ENCODE measurements around the gene PLCZ1. TPM values are rescaled to one million over a fixed set of nuclear protein-coding genes. Genes with fewer than 3 reads are reported as not detected.
"Not testable (repeated sequence)": the region's sequence is repeated elsewhere in the genome, so short reads cannot be mapped to it uniquely, and the experiment has no call there.

The PLCZ1 gene, protein sequence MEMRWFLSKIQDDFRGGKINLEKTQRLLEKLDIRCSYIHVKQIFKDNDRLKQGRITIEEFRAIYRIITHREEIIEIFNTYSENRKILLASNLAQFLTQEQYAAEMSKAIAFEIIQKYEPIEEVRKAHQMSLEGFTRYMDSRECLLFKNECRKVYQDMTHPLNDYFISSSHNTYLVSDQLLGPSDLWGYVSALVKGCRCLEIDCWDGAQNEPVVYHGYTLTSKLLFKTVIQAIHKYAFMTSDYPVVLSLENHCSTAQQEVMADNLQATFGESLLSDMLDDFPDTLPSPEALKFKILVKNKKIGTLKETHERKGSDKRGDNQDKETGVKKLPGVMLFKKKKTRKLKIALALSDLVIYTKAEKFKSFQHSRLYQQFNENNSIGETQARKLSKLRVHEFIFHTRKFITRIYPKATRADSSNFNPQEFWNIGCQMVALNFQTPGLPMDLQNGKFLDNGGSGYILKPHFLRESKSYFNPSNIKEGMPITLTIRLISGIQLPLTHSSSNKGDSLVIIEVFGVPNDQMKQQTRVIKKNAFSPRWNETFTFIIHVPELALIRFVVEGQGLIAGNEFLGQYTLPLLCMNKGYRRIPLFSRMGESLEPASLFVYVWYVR
- not detected in 2 replicates for total RNA-seq

GRCh38 chr12:18737819-18738218 is at the start of gene PLCZ1, which contains the start of gene CAPZA3:
Gene PLCZ1 (minus strand): TSS chr12:18738012. CDS start chr12:18737371, 641 bp downstream.
Gene CAPZA3 (plus strand): TSS chr12:18738119. CDS start chr12:18738269, 150 bp downstream.
- Mint-ChIP-seq H3K36me3 (ENCODE audit: low read depth) (no peaks in the 10 kb centered on the region), H3K9me3 (no peaks in the 10 kb centered on the region), H3K27ac (no peak within 1 kb of the TSS), H3K4me1 (no peaks in the 10 kb centered on the region), H3K27me3 (no peaks in the 10 kb centered on the region), H3K4me3 (no peak within 1 kb of the TSS)
- no peak for DNase-seq
- intact Hi-C loops (cut with micrococcal nuclease), result no loop called here

- peaks cover 11% of the 10 kb centered on the region for H3K9me3 Mint-ChIP-seq
Measured at GRCh38 chr12:18785465-18785864, 47.7 kb upstream of the PLCZ1 start.

DNA sequence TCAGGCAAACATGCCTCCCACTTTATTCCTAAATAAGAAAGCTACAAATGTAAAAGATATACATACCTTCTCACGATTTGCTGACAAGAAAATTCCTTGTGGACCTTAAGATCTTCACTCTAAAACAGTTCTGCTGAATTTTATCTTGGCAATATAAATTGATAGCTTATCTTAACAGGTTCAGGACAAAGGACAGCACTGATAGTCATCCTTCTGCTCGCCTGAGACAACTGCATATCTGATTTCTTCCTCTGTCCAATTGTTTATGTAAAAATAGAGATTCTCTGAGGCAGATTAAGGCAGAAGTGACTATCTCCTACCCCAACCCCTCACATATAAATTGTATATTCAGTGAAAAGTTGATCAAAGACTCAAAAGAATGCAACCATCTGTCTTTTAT is 45.0 kb upstream of the PLCZ1 start:
- no peaks in the 10 kb centered on the region for H3K4me1 Mint-ChIP-seq
- H3K27me3 Mint-ChIP-seq, result no peaks in the 10 kb centered on the region
- no peak overlapping the region for H3K4me3 Mint-ChIP-seq
- intact Hi-C loops (cut with micrococcal nuclease), result no loop called here
- peaks cover 11% of the 10 kb centered on the region for H3K9me3 Mint-ChIP-seq
- no peaks in the 10 kb centered on the region for H3K36me3 Mint-ChIP-seq (ENCODE audit: low read depth)
- no peak overlapping the region for H3K27ac Mint-ChIP-seq
- no peak for DNase-seq

More at GRCh38 chr12:18785465-18785864, 47.7 kb upstream of the PLCZ1 start:
- intact Hi-C loops (cut with micrococcal nuclease); H3K4me3 Mint-ChIP-seq; DNase-seq; H3K36me3 Mint-ChIP-seq (ENCODE audit: low read depth); H3K27ac Mint-ChIP-seq; H3K27me3 Mint-ChIP-seq; H3K4me1 Mint-ChIP-seq: not testable (repeated sequence)

GRCh38 chr12:18766479-18766878 is 28.7 kb upstream of the PLCZ1 start:
- H3K4me3 Mint-ChIP-seq; intact Hi-C loops (cut with micrococcal nuclease); H3K4me1 Mint-ChIP-seq; H3K27ac Mint-ChIP-seq; H3K36me3 Mint-ChIP-seq (ENCODE audit: low read depth); H3K27me3 Mint-ChIP-seq; DNase-seq: not testable (repeated sequence)
- H3K9me3 Mint-ChIP-seq, result peaks cover 16% of the 10 kb centered on the region

- H3K9me3 Mint-ChIP-seq, result no peaks in the 10 kb centered on the region
- intact Hi-C loops (cut with micrococcal nuclease), result no loop called here
- H3K36me3 Mint-ChIP-seq (ENCODE audit: low read depth), result no peaks in the 10 kb centered on the region
- H3K27ac Mint-ChIP-seq, result no peak overlapping the region
- H3K27me3 Mint-ChIP-seq, result no peaks in the 10 kb centered on the region
- DNase-seq, result no peak
- no peak overlapping the region for H3K4me3 Mint-ChIP-seq
- H3K4me1 Mint-ChIP-seq, result no peaks in the 10 kb centered on the region
Measured at GRCh38 chr12:18755341-18755740, 17.5 kb upstream of the PLCZ1 start.

GRCh38 chr12:18754124-18754707 is 16.4 kb upstream of the PLCZ1 start:
- Mint-ChIP-seq H3K4me1 (no peaks in the 10 kb centered on the region), H3K4me3 (no peak overlapping the region), H3K36me3 (ENCODE audit: low read depth) (no peaks in the 10 kb centered on the region), H3K9me3 (no peaks in the 10 kb centered on the region), H3K27ac (no peak overlapping the region), H3K27me3 (no peaks in the 10 kb centered on the region)
- DNase-seq, result no peak
- intact Hi-C loops (cut with micrococcal nuclease), result no loop called here

DNA sequence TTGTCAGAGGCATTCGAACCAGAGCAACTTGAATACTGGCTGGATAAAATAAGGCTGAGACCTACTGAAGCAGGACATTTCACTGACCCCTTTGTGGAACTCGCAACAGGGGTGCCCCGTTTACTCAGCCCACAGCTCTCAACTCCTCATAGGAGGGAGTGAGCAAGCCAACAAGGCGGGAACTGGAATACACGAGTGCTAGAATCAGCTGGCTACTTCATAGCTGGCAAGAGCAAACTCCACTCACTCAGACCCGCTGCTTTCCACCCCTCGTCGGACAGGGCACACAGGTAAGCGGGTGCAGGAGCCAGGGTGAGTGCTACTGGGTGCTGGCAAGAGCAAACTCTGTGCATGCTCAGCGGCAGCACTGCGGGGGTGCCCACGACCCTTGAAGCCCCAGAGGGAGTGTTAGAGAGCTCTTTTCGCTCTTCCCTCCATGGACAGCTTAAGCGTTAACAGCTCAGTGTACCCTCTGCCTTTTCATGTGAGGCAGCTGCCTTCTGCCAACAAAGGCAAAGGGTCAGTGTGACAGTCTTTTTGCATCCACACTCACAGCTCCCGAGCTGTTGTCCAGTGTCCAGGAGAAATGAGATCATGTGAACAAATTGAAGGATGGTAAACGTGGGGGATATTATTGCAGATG is 15.8 kb upstream of the PLCZ1 start:
- Mint-ChIP-seq H3K27me3 (no peaks in the 10 kb centered on the region), H3K27ac (no peak overlapping the region), H3K9me3 (no peaks in the 10 kb centered on the region), H3K4me1 (no peaks in the 10 kb centered on the region), H3K4me3 (no peak overlapping the region), H3K36me3 (ENCODE audit: low read depth) (no peaks in the 10 kb centered on the region)
- intact Hi-C loops (cut with micrococcal nuclease), result no loop called here
- DNase-seq, result no peak

DNA sequence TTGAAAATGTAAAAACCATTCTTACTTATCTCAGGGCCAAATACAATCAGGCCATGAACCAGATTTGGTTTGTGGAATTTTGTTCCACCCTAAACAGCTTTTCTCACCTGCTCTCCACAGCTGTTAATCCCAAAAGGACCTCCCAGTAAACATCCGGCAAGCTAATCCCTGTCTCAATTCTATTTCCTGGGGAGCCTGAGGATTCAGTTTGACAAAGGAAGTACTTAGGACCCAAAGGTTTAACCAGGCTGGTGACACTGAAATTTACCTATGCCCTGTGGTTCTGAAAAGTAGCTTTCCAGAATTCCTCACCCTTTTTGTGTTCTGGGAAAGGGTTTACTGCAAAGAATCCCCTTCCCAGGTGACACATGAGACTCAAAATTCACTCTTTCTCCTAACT is 15.1 kb upstream of the PLCZ1 start:
- Mint-ChIP-seq H3K9me3 (no peaks in the 10 kb centered on the region), H3K27me3 (no peaks in the 10 kb centered on the region)

DNA sequence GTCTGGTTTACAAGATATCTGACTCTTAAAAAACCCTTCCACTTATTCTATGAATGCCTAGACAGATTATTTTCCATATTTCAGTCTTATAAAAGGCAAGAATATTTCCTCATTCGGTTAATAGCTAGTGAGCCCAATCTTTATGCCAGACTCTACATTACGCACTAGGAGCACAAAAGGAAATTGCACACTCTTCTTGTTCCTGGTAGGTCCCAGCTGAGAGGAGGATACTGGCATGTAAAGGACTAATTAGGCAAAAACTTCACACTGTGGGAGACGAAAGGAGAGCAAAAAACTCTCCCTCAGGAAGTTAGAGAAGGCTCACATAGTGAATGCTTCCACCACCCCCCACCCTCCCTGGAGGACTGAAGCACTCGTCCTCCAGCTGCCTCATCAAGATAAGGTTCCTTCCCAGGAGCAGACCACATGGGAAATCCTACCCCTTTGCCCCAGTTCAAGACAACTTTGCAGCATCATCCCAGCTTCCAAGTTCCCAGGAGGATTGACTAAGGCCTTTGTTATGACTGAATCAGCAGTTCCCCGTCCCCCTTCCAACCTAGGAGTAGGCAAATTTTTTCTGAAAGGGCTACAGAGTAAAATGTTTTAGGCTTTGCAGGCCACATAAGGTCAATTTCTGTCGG is 14.6 kb upstream of the PLCZ1 start:
- intact Hi-C loops (cut with micrococcal nuclease), result no loop called here
- H3K36me3 Mint-ChIP-seq (ENCODE audit: low read depth), result no peaks in the 10 kb centered on the region
- no peaks in the 10 kb centered on the region for H3K9me3 Mint-ChIP-seq
- no peaks in the 10 kb centered on the region for H3K27me3 Mint-ChIP-seq
- H3K4me3 Mint-ChIP-seq, result no peak overlapping the region
- DNase-seq, result no peak
- no peak overlapping the region for H3K27ac Mint-ChIP-seq
- no peaks in the 10 kb centered on the region for H3K4me1 Mint-ChIP-seq

More for the DNA sequence above, 15.1 kb upstream of the PLCZ1 start:
- intact Hi-C loops (cut with micrococcal nuclease), result no loop called here
- no peak for DNase-seq
- no peaks in the 10 kb centered on the region for H3K36me3 Mint-ChIP-seq (ENCODE audit: low read depth)
- H3K27ac Mint-ChIP-seq, result no peak overlapping the region
- no peak overlapping the region for H3K4me3 Mint-ChIP-seq
- no peaks in the 10 kb centered on the region for H3K4me1 Mint-ChIP-seq

GRCh38 chr12:18751866-18752265 is 14.1 kb upstream of the PLCZ1 start:
- Mint-ChIP-seq H3K9me3 (no peaks in the 10 kb centered on the region), H3K27ac (no peak overlapping the region), H3K4me3 (no peak overlapping the region), H3K27me3 (no peaks in the 10 kb centered on the region), H3K36me3 (ENCODE audit: low read depth) (no peaks in the 10 kb centered on the region), H3K4me1 (no peaks in the 10 kb centered on the region)
- no peak for DNase-seq
- intact Hi-C loops (cut with micrococcal nuclease), result no loop called here

GRCh38 chr12:18750085-18750484 is 12.3 kb upstream of the PLCZ1 start:
- no peaks in the 10 kb centered on the region for H3K9me3 Mint-ChIP-seq
- H3K36me3 Mint-ChIP-seq (ENCODE audit: low read depth), result no peaks in the 10 kb centered on the region
- no peak for DNase-seq
- intact Hi-C loops (cut with micrococcal nuclease), result no loop called here
- H3K27ac Mint-ChIP-seq, result no peak overlapping the region
- no peaks in the 10 kb centered on the region for H3K4me1 Mint-ChIP-seq
- no peaks in the 10 kb centered on the region for H3K27me3 Mint-ChIP-seq
- no peak overlapping the region for H3K4me3 Mint-ChIP-seq

DNA sequence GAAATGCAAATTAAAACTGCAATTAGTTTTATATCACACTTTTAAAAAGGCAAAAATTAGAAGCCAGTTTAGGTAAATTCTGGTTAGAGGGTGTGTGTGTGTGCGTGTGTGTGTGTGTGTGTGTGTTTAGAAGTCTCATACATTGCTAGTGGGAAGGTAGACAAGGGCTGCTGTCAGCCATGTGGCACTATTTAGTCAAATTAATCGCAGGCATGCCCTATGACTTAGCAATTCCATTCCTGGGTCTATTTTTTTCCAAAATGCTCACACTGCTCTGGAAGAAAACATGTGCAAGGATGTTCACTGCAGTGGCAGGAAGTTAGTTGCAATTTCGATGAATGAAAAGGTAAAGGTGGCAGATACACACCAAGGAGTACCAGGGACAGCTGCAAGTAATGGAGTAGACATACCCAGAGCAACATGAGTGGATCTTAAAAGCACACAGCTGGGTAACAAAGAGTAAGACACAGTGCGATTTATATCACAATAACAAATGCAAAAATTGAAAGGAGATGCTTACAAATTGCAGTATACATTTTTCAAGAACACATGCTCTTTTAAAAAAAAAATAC is 11.7 kb upstream of the PLCZ1 start:
- no peaks in the 10 kb centered on the region for H3K27me3 Mint-ChIP-seq
- H3K36me3 Mint-ChIP-seq (ENCODE audit: low read depth), result no peaks in the 10 kb centered on the region
- H3K4me1 Mint-ChIP-seq, result no peaks in the 10 kb centered on the region
- no peak overlapping the region for H3K4me3 Mint-ChIP-seq
- DNase-seq, result no peak
- H3K9me3 Mint-ChIP-seq, result peaks cover 5% of the 10 kb centered on the region
- intact Hi-C loops (cut with micrococcal nuclease), result no loop called here
- no peak overlapping the region for H3K27ac Mint-ChIP-seq

- no peak overlapping the region for H3K27ac Mint-ChIP-seq
- no peaks in the 10 kb centered on the region for H3K4me1 Mint-ChIP-seq
- peaks cover 6% of the 10 kb centered on the region for H3K9me3 Mint-ChIP-seq
- no peaks in the 10 kb centered on the region for H3K27me3 Mint-ChIP-seq
- no peak overlapping the region for H3K4me3 Mint-ChIP-seq
- H3K36me3 Mint-ChIP-seq (ENCODE audit: low read depth), result no peaks in the 10 kb centered on the region
- no peak for DNase-seq
- intact Hi-C loops (cut with micrococcal nuclease), result no loop called here
Measured at GRCh38 chr12:18747895-18748294, 10.1 kb upstream of the PLCZ1 start.

All from activated CD4-positive, alpha-beta T cell treated with anti-CD3 and anti-CD28 coated beads, Interleukin-2, amount 10 ng/mL, durations not matched to agents 24 days and 14 days (primary cell).